MG63 (cell line): ENCODE results near the gene ZNF597. TPM values are rescaled to one million over a fixed set of nuclear protein-coding genes. Genes with fewer than 3 reads are reported as not detected.

Source experiments
- DNase-seq: peaks from one replicate; pipeline ENCODE4 v3.0.0-alpha.2; 2020
- H3K27me3 ChIP-seq: fragments of 250-450 bp; sonication (Bioruptor Pico); 2 replicates; pipeline ENCODE4 v1.5.1; 2020; ENCODE audit warnings: mild to moderate bottlenecking, moderate library complexity
- H3K36me3 ChIP-seq: fragments of 250-450 bp; sonication (Bioruptor Pico); 2 replicates; pipeline ENCODE4 v1.5.1; 2020; ENCODE audit warnings: mild to moderate bottlenecking, moderate library complexity
- H3K4me3 ChIP-seq: fragments of 250-450 bp; sonication (Bioruptor Pico); 2 replicates; pipeline ENCODE4 v1.5.1; 2020; ENCODE audit warnings: mild to moderate bottlenecking, moderate library complexity
- H3K9me3 ChIP-seq: fragments of 250-450 bp; sonication (Bioruptor Pico); 2 replicates; pipeline ENCODE4 v1.5.1; 2020; ENCODE audit warnings: mild to moderate bottlenecking, moderate library complexity
- total RNA-seq: library from RNA; depleted of rRNA; stranded (reverse); fragments of >200 nt; shearing (Covaris generic); gene quantifications from 2 replicates; pipeline ENCODE4 v1.2.3, GENCODE V29; 2014; ENCODE audit warnings: low replicate concordance; rRNA removed

Gene ZNF597, protein sequence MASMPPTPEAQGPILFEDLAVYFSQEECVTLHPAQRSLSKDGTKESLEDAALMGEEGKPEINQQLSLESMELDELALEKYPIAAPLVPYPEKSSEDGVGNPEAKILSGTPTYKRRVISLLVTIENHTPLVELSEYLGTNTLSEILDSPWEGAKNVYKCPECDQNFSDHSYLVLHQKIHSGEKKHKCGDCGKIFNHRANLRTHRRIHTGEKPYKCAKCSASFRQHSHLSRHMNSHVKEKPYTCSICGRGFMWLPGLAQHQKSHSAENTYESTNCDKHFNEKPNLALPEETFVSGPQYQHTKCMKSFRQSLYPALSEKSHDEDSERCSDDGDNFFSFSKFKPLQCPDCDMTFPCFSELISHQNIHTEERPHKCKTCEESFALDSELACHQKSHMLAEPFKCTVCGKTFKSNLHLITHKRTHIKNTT
- 0.03 and 0.62 TPM in 2 replicates for total RNA-seq

DNA sequence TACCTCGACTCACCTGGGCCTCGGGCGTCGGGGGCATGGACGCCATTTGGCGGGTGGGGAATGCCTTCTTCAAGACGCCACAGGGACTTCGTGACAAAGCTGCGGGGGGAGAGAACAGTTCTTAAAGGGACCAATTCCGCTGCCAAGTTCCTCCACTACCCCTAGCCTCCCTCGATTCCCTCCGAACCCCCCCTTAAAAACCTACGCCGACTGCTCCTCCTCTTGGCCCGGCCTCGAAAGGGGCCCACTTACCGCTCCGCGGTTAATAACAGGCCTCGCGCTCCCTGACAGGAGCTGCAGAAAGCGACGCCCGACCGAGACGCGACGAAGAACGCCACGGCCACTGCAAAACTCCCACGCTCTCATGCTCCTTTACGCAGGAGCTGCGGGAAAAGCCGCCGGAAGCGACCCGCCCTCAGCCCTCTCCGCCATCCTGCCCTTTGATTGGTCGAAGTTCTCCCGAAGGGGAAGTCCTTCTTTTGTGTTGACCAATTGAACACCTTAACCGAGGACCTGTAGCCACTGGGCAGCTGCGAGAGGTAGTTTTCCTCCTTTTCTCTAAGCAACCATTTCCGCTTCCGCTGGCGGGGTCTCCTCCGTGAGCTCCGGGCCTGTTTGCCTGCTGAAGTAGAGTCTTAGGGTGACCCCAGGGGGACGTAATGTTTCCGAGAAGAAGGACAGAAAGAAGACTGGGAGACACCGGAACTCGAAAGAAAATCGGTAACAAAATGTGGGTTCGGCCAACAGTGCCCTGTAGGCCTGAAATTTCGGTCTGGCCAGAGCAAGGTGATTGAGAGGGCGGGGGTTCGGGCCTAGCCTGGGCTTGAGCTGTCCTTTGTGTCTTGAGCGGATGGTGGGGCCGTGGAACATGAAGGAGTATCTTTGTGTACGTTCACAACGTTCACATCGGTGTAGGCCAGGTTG, at the start of gene ZNF597, which contains the start of gene NAA60:
Gene ZNF597, minus strand, starts transcription at position 397 of the 924 bp plus-strand sequence. Its CDS starts 351 bp downstream, at position 46.
Gene NAA60, plus strand, starts transcription at position 573 of the 924 bp plus-strand sequence. CDS start 32,548 bp downstream, outside the sequence.
- peak; percentile 80 for DNase-seq
- Histone ChIP-seq H3K9me3 (peaks cover 19% of the 10 kb centered on the region), H3K36me3 (no peaks in the 10 kb centered on the region; the same call in 1 of the 2 replicates), H3K4me3 (peak within 1 kb of the TSS; percentile 55), H3K27me3 (0 out of 2 replicates have a peak, but pooled peaks cover 2% of the 10 kb centered on the region)

DNA sequence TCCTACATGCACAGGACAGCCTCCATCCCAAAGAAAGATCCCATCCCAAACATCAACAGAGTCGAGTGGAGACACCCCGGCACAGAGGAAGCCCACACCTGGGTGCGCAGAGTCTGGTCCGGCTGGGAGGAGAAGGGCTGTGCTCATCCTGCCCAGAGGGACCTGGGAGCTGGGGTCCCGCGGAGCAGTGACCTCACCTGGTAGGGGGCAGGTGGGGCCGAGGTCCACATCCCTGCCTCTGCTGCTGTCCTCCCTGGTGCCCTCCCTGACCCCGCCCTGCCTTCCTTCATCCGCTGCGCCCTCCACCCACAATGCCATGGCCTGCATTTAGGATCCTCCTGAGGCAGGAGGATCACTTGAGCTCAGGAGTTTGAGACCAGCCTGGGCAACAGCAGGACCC, 49.1 kb upstream of the ZNF597 start:
- H3K36me3 ChIP-seq = peaks cover 7% of the 10 kb centered on the region
- H3K27me3 ChIP-seq = no peaks in the 10 kb centered on the region
- no peak overlapping the region for H3K4me3 ChIP-seq
- DNase-seq = no peak
- no peaks in the 10 kb centered on the region for H3K9me3 ChIP-seq

DNA sequence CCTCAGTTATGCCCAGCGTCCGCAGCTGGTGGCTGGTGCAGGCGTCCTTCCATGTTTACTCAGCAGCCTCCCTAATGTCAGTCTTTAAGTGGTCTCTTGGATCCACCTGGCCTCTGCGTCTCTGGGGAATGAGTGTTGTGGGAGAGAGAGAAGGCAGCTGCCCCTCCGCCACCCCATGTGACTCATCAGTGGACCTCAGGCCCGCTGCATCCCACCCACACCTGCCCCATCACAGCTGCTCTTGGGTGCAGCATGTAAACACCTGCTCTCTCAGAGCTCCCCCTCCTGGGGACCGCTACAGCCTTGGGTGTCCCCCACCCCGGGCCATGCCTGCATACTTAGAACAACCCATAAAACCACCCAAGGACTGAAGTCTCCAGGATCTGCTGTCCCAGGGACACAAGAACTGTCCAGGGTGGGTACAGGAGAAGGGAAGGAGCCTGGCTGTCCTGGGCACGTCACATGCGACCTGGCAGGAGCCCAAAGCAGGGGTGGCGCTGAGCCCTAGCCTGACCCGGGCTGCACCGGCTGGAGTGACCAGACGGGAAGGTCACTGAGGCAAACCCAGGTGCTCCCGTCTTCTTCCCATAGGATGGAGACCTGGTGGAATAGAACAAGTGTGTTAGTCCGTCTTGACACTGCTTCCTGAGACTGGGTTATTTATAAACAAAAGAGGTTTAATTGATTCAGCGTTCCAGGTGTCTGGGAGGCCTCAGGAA, 47.8 kb upstream of the ZNF597 start:
- H3K27me3 ChIP-seq = no peaks in the 10 kb centered on the region
- no peak for DNase-seq
- H3K36me3 ChIP-seq = peaks cover 16% of the 10 kb centered on the region
- no peak overlapping the region for H3K4me3 ChIP-seq
- H3K9me3 ChIP-seq = no peaks in the 10 kb centered on the region

DNA sequence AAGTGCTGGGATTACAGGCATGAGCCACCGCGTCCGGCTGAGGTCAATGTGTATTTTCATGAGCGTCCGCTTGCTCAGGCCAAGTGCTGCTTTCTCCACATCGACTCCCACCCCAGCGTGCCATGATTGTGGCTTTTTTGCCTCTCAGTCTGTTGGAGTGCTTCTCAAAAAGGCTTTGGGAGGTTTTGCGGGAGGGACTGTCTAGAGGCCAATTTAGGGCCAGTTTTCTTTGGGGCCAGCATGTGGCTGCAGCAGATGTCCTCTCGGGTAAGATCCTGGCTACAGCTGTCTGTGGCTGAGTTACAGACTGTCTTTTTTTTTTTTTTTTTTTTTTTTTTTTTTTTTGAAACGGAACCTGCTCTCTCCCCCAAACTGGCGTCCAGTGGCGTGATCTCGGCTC, 45.5 kb upstream of the ZNF597 start:
- Histone ChIP-seq H3K27me3 (no peaks in the 10 kb centered on the region), H3K36me3 (peaks cover 30% of the 10 kb centered on the region), H3K9me3 (no peaks in the 10 kb centered on the region), H3K4me3 (no peak overlapping the region)
- DNase-seq = no peak

DNA sequence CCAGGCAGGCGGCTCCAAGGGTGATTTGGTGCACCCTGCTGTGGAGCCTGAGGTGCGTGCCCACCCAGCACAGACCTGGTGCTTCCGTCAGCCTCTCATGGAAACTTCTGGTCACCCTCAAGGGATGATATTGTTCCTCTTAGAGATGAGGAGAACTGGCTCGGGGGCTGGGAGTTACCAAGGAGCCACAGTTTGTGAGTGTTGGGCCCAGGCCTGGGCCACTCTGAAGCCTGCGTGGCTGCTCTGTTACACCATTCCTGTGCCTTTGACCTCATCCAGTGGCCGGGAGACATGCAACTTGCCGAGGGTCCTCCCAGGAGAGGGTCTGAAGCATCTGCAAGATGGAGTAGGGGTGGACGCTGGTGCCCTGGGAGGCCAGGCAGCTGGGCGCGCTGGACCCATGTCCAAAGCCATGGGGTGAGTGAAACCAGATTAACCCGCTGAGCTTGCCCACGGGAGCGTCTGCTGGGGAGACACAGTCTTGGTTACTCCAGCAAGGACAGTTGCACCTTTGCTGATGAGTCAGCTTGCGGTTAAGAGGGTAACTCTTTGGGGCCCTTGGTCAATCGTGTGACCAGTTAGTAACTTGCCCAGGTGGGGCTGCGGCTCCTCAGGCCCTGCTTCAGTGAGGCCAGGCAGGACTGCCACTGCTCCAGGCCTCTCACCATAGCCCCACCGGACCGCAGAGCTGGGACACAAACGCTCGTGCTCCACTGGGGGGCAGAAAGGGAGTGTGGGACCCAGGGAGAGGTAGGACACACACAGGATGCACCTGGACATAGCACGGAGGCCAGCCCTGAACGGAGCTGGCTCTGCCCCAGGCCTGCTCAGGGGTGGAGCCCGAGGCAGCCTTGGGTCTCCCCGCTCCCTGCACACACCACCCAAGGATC, 44.5 kb upstream of the ZNF597 start:
- H3K27me3 ChIP-seq = no peaks in the 10 kb centered on the region
- no peak for DNase-seq
- H3K9me3 ChIP-seq = no peaks in the 10 kb centered on the region
- H3K4me3 ChIP-seq = no peak overlapping the region
- peaks cover 40% of the 10 kb centered on the region for H3K36me3 ChIP-seq

DNA sequence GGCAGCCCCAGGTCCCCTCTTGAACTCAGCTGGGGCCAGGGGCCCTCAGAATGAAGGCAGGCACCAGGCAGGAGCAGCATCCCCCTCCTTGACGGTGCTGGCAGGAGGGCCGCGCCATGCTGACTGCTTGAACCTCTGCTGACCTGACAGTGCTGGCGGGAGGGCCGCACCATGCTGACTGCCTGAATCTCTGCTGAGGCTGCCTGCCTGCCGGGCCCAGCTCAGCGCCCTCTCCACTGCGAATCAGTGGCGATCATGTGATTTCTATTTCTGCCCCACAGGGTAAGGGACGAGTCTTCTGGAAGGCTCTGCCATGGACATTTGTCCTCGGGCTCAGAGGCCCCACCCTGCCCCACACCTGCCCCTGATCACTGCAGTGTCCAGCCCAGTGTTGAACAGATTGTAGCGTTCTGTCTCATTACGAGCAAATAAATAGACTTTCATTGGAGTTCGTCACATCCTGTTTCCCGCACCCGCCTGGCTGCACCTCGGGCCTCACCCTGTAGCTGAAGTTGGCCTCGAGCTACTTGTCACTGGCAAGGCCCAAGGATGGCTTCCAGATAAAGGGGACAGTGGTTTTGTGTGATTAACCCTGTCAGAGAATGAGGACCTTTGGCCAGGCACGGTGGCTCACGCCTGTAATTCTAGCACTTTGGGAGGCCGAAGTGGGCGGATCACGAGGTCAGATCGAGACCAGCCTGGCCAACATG, 43.4 kb upstream of the ZNF597 start:
- no peak overlapping the region for H3K4me3 ChIP-seq
- no peaks in the 10 kb centered on the region for H3K27me3 ChIP-seq
- peaks cover 47% of the 10 kb centered on the region for H3K36me3 ChIP-seq
- no peaks in the 10 kb centered on the region for H3K9me3 ChIP-seq
- no peak for DNase-seq

DNA sequence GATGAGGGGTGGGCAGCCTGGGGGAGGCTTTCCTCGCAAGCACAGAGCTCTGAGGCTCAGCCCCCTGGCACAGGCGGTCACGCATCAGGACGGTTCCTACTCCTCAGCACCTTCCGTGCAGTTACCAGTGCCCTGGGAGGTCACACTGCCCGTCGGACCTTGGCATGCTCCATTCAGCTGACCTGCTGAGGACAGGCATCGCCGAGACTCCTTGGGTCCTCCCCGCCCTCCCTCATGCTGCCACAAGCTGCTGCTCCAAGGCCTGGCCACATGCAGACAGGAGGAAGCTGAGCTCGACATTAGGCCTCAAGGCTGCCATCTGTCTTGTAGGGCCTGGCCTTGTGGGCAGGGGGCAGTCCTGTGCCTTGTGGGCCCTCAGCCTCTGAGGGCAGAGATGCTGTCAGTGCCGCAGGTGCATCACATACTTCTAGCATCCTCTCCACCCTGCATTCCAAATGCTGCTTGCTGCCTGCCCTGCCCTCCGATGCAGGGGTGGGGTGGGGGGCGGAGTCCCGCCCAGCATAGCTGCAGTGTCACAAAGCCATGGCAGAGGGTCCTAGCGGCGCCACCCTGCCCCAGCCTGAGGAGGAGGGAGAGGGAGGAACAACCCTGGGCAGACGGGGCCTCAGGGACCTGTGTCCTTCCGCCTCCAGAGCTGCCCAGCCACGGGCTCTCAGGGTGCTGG, 42.7 kb upstream of the ZNF597 start:
- Histone ChIP-seq H3K4me3 (no peak overlapping the region), H3K27me3 (no peaks in the 10 kb centered on the region), H3K36me3 (peaks cover 54% of the 10 kb centered on the region), H3K9me3 (no peaks in the 10 kb centered on the region)
- no peak for DNase-seq

DNA sequence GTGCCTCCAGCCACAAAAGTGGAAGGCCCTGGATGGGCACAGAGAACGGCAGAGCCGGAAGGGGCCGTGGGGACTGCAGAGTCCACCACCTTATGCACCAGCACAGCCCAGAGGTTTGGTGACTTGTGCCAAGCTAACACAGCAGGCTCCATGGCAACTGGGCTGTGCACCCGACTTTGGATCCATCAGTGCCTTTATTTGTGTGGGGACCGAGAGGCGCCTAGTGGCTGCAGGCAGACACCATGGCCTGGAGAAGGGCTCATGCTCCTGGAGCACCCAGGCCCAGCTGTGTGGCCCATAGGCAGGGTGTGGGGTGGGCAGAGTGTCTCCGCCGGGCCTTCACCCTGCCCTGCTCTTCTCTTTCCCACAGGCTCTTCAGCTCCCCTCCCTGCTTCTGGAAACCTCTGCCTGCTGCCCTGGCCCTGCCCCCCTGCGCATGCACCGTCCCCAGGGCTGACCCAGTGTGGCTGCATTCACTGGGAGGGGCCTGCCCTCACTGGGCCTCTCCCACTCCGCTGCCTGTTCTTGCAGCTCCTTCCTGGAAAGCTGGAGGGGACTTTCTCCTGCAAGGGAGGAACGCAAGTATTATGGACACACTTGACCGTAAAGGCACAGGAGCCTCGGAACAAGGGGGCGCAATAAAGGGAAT, 41.9 kb upstream of the ZNF597 start:
- DNase-seq = no peak
- H3K9me3 ChIP-seq = no peaks in the 10 kb centered on the region
- peaks cover 59% of the 10 kb centered on the region for H3K36me3 ChIP-seq
- no peaks in the 10 kb centered on the region for H3K27me3 ChIP-seq
- no peak overlapping the region for H3K4me3 ChIP-seq

DNA sequence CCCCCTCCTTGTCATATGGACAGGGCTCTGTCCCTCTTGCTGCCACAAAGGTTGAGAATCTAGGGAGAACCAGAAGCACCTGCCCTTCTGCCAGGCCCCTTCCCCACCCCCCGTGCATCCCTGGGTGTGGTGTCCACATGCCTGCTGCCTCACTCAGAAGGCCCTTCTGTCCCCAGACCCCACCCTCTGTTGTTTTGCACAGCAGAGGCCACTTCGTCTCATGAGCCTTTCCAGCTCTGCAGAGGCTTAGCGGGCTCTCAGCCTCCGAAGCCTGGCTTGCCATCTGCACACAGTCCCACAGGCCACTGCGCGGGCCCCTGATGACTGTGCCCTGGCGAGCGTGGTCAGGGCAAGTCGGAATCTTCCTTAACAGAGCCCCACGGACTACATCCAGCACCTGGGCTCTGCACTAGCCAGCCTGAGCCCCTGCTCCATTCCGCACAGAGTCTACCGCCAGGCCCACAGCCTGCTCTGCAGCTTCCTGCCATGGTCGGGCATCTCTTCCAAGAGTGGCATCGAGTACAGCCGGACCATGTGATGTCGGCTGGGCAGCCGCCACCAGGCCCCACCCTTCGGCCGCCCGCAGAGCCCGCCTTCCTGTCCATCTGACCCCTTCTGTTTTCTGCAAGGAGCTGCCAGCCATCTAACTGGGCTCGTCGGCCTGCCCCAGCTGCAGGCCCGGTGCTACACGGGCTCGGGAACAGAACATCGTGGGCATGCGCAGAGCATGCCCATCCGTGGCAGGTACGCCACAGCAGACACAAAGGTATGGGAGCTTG, 41.2 kb upstream of the ZNF597 start:
- no peak for DNase-seq
- Histone ChIP-seq H3K4me3 (no peak overlapping the region), H3K36me3 (peaks cover 65% of the 10 kb centered on the region), H3K27me3 (no peaks in the 10 kb centered on the region), H3K9me3 (no peaks in the 10 kb centered on the region)

DNA sequence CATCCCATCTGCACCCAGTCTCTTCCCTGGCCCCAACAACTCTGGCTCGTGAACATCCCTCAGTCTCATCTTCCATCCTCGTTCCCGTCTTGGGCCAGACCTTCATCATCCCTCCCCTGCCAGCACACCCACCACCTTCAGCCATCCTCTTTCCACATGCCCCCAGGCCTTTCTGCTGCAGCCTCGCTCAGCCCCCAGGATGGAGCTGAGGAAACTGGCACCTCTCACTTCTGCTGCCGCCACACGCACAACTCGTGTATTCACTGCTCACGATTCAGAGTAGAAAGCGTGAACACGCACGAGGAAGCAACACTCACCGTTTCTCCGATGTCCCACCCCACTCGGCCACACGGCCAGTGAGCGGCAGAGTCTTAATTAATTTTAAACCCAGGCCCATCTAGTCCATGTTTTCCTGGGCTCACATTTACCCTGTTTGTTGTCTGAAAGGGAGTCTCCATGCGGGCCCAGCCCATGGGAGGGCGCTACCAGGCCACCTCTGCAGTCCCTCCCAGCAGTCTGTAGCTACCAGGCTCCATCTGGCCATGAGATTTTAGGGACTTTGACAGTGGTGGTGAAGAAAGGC, 39.4 kb upstream of the ZNF597 start:
- H3K36me3 ChIP-seq = peaks cover 72% of the 10 kb centered on the region
- DNase-seq = no peak
- no peaks in the 10 kb centered on the region for H3K27me3 ChIP-seq
- H3K4me3 ChIP-seq = no peak overlapping the region
- no peaks in the 10 kb centered on the region for H3K9me3 ChIP-seq

DNA sequence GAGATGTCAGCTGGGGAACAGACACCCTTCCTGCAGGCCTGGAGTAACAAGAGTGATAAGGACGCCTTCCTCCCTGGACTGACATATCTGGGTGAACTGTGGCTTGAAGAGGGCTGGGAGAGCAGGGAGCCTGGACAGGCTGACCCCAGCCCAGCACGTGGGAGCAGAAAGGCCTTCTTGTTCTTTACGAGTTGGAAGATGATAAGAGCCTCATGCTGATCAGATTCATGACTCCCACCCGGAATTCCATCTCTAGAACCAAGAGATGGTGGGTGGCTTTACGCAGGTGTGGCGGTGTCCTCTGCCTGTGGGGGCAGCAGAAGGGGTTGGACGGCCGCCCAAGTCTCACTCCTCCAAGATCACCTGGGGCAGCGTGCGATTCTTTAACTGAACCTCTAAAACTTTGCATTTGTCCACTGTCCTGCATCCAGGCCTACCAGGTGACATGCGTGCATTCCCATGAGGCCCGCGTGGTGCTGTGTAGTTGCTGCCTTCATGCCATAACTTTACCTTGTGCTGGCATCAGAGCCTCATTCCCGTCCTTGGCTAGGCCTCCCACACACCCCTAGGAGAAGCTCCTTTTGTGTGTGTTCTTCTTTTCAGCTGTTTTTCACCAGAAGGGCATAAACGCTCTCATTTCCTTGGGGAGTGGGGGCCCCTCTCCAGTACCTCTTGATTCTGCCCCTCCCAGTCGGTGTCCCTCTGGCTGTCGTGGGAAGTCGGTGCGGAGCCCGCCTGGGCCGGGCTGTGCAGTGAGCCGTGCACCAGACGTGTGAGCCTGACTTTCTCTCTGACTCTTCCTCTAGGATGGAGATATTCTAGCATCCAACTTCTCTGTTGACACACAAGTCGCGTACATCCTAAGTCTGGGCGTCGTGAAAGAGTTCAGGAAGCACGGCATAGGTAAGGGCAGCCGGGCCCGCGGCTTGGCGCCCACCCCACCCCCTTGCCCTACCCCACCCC, 38.7 kb upstream of the ZNF597 start:
- Histone ChIP-seq H3K36me3 (peaks cover 67% of the 10 kb centered on the region), H3K27me3 (no peaks in the 10 kb centered on the region), H3K9me3 (no peaks in the 10 kb centered on the region), H3K4me3 (no peak overlapping the region)
- no peak for DNase-seq

DNA sequence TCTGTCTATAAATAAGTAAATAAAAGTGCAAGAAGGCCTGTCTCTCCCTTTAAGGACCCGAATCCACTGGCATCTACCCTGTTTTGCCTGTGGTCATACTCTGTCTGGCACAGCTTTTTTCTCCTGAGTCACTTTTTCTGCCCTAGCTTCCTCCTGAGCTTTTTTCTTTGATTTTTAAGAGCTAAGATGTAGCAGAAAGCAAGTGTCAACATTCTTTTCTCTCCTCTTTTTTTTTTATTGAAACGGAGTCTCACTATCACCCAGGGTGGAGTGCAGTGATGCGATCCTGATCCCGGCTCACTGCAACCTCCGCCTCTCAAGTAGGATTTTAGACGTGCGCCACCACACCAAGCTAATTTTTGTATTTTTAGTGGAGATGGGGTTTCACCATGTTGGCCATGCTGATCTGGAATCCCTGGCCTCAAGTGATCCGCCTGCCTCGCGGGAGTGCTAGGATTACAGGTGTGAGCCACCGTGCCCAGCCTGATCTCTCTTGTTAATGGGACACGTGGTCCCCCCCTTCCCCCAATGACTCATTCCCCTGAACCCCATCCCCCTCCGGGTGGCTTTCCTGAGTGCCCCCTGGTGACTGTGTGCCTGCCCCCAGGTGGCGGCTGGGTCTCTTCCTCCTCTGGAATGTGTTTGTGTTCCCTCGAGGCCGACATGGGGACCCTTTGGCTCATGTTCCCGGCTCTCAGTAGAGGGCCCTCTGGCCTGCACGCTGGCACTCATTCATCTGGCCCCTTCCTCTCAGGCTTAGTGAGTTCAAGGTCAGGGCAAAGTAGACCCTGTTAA, 37.8 kb upstream of the ZNF597 start:
- Histone ChIP-seq H3K36me3 (peaks cover 62% of the 10 kb centered on the region), H3K9me3 (no peaks in the 10 kb centered on the region), H3K4me3 (no peak overlapping the region), H3K27me3 (no peaks in the 10 kb centered on the region)
- no peak for DNase-seq
